GM13977 (cell line): Measurements from ENCODE around the gene DDX24.

ENCODE experiments used
- DNase-seq: peaks from one replicate; pipeline ENCODE4 v3.0.0; 2012; ENCODE audit warnings: low spot score
- CTCF ChIP-seq: IDR thresholded peaks from 2 replicates; pipeline ENCODE4 v1.5.1; 2012; ENCODE audit warnings: mild to moderate bottlenecking, control low read depth; ENCODE audit not compliant: insufficient read depth; ENCODE audit errors: extremely low read depth, missing control alignments
- in situ Hi-C: fragments of 300-500 bp; cut with MboI; formaldehyde crosslinking; loops from one replicate; pipeline ENCODE4 v1.12.0; 2022; ENCODE audit warnings: low sequenced_read_pairs, low pct_unique_long_range_greater_than_20kb, mixed read lengths, inconsistent platforms; ENCODE audit not compliant: unreplicated experiment

DDX24 gene

GRCh38 chr14:94113073-94113472, 32.1 kb upstream of the DDX24 start:
- DNase-seq, result no peak
- in situ Hi-C loops, result no loop called here
- no peak for TF ChIP-seq CTCF

GRCh38 chr14:94112513-94113063, 31.6 kb upstream of the DDX24 start:
- in situ Hi-C loops, result no loop called here
- no peak for TF ChIP-seq CTCF
- DNase-seq, result no peak

- DNase-seq, result no peak
- TF ChIP-seq CTCF, result no peak
- in situ Hi-C loops, result no loop called here
These were observed 30.5 kb upstream of the DDX24 start for GRCh38 chr14:94111276-94112095.

GRCh38 chr14:94110552-94111181, 29.7 kb upstream of the DDX24 start, which contains the start of gene IFI27:
Gene IFI27 (plus strand): TSS chr14:94110736.
- in situ Hi-C loops, result no loop called here
- DNase-seq, result no peak
- TF ChIP-seq CTCF, result no peak

GRCh38 chr14:94109915-94110250, 28.9 kb upstream of the DDX24 start:
- TF ChIP-seq CTCF, result no peak
- in situ Hi-C loops, result no loop called here
- no peak for DNase-seq

- in situ Hi-C loops, result no loop called here
- no peak for DNase-seq
- no peak for TF ChIP-seq CTCF
These were observed 23.7 kb upstream of the DDX24 start for GRCh38 chr14:94104731-94105130.
